Ishikawa (cell line): Measurements from ENCODE around the gene VPS4B.

Source experiments
- NFIC ChIP-seq: IDR thresholded peaks from 2 replicates; pipeline ENCODE4 v1.6.1; 2012
- RAD21 ChIP-seq: IDR thresholded peaks from 2 replicates; pipeline ENCODE4 v1.6.1; 2012; ENCODE audit warnings: low read depth
- TAF1 ChIP-seq: IDR thresholded peaks from 2 replicates; pipeline ENCODE4 v1.6.1; 2012; ENCODE audit warnings: low read depth, mild to moderate bottlenecking
- TEAD4 ChIP-seq: IDR thresholded peaks from 2 replicates; pipeline ENCODE4 v1.6.1; 2012
- ZBTB7A ChIP-seq: IDR thresholded peaks from 2 replicates; pipeline ENCODE4 v1.6.1; 2012; ENCODE audit warnings: low read depth
- TF ChIP-seq, protein P1 (sequence below): IDR thresholded peaks from 2 replicates; pipeline ENCODE4 v1.6.1; 2012

DNA sequence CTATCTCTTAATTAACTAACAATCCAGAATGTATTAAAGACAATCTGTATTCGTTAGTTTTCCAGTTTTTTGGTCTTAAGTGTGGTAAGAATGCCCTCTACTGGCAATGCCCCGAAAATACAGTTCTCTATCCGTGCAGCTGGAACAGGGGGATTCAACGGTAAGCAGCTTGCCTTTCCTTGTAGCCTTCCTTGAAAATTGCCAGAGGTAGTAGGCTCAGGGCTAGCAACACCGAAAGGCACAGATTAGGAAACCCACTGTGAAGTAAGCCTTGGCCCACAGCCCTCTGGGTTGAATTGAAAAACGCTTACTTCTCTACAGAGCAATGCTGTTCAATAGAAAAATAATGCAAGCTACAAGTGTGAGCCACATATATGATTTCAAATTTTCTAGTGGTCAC, 17.1 kb upstream of the VPS4B start:
- no peak for TF ChIP-seq NFIC
- TF ChIP-seq RAD21, result peak; percentile 87
- no peak for TF ChIP-seq TEAD4
- TF ChIP-seq, protein P1, sequence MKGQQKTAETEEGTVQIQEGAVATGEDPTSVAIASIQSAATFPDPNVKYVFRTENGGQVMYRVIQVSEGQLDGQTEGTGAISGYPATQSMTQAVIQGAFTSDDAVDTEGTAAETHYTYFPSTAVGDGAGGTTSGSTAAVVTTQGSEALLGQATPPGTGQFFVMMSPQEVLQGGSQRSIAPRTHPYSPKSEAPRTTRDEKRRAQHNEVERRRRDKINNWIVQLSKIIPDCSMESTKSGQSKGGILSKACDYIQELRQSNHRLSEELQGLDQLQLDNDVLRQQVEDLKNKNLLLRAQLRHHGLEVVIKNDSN, result no peak
- TF ChIP-seq ZBTB7A, result no peak
- TF ChIP-seq TAF1, result no peak
